ENCODE measurements around the gene BEND3.

DNA sequence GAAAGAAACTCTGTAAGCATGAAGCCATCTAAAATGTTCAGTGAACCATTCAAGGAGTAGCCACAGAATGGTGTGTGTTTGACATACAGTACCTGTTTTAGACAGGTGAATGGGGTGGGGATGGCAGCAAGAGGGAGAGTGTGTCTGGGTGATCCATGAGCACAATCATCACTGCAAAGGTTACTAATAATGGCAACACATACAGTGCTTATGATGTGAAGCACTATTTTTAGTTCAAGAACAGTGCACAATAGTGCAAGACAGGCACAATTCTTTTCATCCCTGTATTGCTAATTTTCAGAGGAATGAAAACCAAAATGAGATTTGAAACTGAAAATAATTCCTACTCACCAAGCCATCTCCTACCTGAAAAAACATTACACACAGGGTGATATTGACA lies 14.1 kb downstream of the BEND3 start:
- TF ChIP-seq SP2 (IDR thresholded peaks at IDR 0.05; ENCODE audit: low read length) = no peak
- TF ChIP-seq, protein P1, sequence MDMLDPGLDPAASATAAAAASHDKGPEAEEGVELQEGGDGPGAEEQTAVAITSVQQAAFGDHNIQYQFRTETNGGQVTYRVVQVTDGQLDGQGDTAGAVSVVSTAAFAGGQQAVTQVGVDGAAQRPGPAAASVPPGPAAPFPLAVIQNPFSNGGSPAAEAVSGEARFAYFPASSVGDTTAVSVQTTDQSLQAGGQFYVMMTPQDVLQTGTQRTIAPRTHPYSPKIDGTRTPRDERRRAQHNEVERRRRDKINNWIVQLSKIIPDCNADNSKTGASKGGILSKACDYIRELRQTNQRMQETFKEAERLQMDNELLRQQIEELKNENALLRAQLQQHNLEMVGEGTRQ (IDR thresholded peaks at IDR 0.05; ENCODE audit: low read length) = no peak
- TF ChIP-seq, protein P2, sequence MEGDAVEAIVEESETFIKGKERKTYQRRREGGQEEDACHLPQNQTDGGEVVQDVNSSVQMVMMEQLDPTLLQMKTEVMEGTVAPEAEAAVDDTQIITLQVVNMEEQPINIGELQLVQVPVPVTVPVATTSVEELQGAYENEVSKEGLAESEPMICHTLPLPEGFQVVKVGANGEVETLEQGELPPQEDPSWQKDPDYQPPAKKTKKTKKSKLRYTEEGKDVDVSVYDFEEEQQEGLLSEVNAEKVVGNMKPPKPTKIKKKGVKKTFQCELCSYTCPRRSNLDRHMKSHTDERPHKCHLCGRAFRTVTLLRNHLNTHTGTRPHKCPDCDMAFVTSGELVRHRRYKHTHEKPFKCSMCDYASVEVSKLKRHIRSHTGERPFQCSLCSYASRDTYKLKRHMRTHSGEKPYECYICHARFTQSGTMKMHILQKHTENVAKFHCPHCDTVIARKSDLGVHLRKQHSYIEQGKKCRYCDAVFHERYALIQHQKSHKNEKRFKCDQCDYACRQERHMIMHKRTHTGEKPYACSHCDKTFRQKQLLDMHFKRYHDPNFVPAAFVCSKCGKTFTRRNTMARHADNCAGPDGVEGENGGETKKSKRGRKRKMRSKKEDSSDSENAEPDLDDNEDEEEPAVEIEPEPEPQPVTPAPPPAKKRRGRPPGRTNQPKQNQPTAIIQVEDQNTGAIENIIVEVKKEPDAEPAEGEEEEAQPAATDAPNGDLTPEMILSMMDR (IDR thresholded peaks at IDR 0.05; ENCODE audit: control extremely low read depth in 1 of 3, insufficient read depth in 1 of 3, low read depth in 1 of 3, low read length in 3 of 3) = no peak
- TF ChIP-seq BCL11A (IDR thresholded peaks at IDR 0.05; ENCODE audit: low read depth in 2 of 2, low read length in 2 of 2) = no peak
- TF ChIP-seq CHD2 (IDR thresholded peaks at IDR 0.05; ENCODE audit: low read length) = no peak
- no peak for TF ChIP-seq CREB1 (IDR thresholded peaks at IDR 0.05)
- TF ChIP-seq, protein P3, sequence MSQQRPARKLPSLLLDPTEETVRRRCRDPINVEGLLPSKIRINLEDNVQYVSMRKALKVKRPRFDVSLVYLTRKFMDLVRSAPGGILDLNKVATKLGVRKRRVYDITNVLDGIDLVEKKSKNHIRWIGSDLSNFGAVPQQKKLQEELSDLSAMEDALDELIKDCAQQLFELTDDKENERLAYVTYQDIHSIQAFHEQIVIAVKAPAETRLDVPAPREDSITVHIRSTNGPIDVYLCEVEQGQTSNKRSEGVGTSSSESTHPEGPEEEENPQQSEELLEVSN (IDR thresholded peaks at IDR 0.05) = no peak
- TF ChIP-seq POLR2A (IDR thresholded peaks at IDR 0.05; ENCODE audit: control extremely low read depth in 1 of 2, low read depth in 2 of 2, low read length in 2 of 2) = no peak
- TF ChIP-seq CBX8 (IDR thresholded peaks at IDR 0.05; ENCODE audit: borderline replicate concordance, low read depth, low read length) = no peak
